ENCODE results near the gene SLC16A10.

Gene SLC16A10

DNA sequence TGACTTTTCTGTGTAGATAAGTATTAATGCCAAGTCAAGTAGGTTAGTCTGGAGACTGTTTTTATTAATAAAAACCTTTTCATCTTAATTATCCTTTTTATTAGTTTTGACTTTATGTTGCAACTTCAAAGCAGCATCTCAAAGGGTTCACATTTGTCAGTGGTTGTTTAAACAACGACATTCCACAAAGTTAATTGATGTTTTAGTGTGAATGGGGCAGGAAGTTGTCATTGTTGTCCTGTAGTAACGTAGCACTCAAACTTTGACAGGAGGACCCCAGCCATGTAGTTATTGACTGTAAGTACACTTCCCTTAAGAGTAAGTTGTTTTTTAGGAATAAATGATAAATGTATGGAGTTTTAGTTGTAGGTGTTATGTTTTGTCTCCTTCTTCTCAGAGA lies 11.3 kb downstream of the SLC16A10 start:
- no peak for DNase-seq (ENCODE audit: low read depth in 2 of 2)
- TF ChIP-seq, protein P1, sequence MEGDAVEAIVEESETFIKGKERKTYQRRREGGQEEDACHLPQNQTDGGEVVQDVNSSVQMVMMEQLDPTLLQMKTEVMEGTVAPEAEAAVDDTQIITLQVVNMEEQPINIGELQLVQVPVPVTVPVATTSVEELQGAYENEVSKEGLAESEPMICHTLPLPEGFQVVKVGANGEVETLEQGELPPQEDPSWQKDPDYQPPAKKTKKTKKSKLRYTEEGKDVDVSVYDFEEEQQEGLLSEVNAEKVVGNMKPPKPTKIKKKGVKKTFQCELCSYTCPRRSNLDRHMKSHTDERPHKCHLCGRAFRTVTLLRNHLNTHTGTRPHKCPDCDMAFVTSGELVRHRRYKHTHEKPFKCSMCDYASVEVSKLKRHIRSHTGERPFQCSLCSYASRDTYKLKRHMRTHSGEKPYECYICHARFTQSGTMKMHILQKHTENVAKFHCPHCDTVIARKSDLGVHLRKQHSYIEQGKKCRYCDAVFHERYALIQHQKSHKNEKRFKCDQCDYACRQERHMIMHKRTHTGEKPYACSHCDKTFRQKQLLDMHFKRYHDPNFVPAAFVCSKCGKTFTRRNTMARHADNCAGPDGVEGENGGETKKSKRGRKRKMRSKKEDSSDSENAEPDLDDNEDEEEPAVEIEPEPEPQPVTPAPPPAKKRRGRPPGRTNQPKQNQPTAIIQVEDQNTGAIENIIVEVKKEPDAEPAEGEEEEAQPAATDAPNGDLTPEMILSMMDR (IDR thresholded peaks at IDR 0.05; ENCODE audit: low read depth, low read length): no peak
- no peak overlapping the region for H3K4me3 ChIP-seq (replicated peaks in 1 of 2; ENCODE audit: low read depth in 2 of 2, low read length in 2 of 2)

DNA sequence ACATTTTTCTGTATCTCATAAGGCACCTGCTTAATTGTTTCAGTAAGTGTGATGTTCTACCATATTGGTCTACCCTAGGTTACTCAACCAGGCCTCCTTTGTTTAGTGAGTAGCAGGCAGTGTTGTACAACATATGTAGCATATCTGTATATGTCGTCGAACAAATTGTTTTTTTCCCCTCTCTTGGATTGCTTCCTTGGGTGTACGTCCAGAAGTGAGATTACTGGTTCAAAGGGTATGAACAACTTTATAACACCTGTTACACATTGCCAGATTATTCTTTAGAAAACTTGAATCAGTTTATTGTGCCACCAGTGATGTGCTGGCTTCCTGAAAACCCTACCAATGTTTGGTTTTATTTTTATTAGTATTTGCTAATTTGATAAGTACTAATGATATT lies 14.7 kb downstream of the SLC16A10 start:
- H3K4me3 ChIP-seq (replicated peaks in 1 of 2; ENCODE audit: low read depth in 2 of 2, low read length in 2 of 2): no peak overlapping the region
- TF ChIP-seq, protein P1 (IDR thresholded peaks at IDR 0.05; ENCODE audit: low read depth, low read length): no peak
- no peak for DNase-seq (ENCODE audit: low read depth in 2 of 2)

DNA sequence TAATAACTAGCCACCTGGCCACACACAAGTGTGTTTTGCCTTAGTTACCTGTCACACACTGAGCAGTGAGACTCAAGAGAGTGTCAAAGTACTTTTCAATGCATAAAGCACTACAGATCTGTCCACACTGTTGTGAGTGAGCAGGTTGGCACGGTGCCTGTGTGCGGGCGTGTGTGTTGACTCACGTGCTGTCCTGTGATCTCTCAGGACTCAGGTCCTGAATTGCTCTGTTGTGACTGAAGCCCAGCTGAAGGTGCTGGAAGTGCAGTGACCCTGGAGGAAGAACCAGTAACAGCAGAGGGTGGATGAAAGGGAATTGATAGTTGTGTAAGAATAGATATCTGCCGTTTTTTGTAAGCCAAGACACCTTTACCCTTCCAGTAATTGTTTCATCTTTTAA lies 18.3 kb downstream of the SLC16A10 start:
- TF ChIP-seq, protein P1 (IDR thresholded peaks at IDR 0.05; ENCODE audit: low read depth, low read length): no peak
- peak; percentile 28 to 36 for DNase-seq (ENCODE audit: low read depth in 2 of 2)
- H3K4me3 ChIP-seq (replicated peaks in 1 of 2; ENCODE audit: low read depth in 2 of 2, low read length in 2 of 2): no peak overlapping the region

DNA sequence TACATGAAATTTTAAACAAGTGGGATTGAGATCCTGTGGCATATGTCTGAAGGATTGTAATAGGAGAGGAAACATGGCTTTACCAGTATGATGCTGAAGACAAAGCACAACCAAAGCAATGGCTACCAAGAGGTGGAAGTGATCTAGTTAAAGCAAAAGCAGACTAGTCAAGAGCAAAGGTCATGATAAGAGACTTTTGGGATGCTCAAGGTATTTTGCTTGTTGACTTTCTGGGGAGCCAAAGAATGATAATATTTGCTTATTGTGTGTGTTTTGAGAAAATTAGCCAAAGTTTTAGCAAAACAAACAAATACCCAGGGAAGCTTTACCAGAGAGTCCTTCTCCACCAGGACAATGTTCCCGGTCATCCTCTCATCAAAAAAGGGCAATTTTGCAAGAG lies 20.3 kb downstream of the SLC16A10 start:
- no peak for DNase-seq (ENCODE audit: low read depth in 2 of 2)
- TF ChIP-seq, protein P1 (IDR thresholded peaks at IDR 0.05; ENCODE audit: low read depth, low read length): no peak

DNA sequence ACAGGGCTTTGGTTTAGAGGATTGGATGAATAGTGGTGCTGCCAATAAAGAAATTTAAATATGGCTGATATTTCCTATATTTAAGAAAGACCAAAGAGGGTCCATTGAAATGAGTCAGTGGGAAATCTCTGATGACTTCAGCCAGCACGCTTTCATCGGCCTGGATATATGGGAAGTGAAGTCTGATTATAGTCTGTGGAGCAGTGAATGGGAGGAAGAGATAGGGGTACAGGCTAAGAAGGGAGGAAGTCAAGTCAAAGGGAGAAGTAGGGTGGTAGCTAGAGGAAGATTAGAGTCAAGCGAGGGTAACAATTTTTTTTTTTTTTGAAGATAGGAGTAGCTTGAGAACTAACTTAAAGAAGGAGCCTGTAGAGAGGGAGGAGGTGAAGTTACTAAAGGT lies 22.7 kb downstream of the SLC16A10 start:
- TF ChIP-seq, protein P1 (IDR thresholded peaks at IDR 0.05; ENCODE audit: low read depth, low read length): no peak
- no peak for DNase-seq (ENCODE audit: low read depth in 2 of 2)
- no peak overlapping the region for H3K4me3 ChIP-seq (replicated peaks in 1 of 2; ENCODE audit: low read depth in 2 of 2, low read length in 2 of 2)

More for the DNA sequence above, 20.3 kb downstream of the SLC16A10 start:
- no peak overlapping the region for H3K4me3 ChIP-seq (replicated peaks in 1 of 2; ENCODE audit: low read depth in 2 of 2, low read length in 2 of 2)

DNA sequence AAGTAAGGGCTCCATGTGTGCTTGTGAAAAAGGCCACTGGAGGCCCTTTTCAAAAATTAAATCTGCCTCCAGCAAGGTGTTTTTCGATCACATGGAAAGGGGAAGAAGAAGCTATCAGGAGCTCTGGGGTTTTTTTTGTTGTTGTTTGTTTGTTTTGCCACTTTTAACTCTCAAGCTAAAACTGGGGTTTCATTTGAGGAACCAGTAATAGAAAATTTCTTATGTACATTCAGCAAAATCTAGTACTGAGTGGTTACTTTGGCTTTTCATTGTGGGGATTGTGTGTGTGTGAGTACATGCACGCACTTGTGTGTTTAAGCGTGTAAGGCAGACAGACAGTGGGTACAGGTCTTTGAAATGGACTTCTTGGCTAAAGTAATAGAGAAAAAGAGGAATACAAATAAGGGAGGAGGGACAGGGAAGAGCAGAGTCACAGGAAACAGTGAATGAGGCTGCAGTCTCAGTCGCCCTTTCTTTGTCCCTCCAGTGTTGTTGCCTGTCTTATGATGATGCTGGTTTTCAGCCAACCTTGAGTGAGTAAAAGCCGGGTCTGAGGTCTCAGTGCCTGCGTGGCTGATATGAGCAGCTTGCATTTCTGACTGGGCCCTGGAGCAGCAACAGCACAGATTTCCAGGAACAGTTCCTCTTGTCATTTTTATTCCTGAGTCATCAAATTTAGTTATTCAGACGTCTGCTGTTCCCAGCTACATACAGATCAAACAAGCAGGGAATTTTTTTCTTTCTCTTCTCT lies 26.2 kb downstream of the SLC16A10 start:
- TF ChIP-seq, protein P1 (IDR thresholded peaks at IDR 0.05; ENCODE audit: low read depth, low read length): no peak
- no peak overlapping the region for H3K4me3 ChIP-seq (replicated peaks in 1 of 2; ENCODE audit: low read depth in 2 of 2, low read length in 2 of 2)
- peak; percentile 64 to 76 for DNase-seq (ENCODE audit: low read depth in 2 of 2)

DNA sequence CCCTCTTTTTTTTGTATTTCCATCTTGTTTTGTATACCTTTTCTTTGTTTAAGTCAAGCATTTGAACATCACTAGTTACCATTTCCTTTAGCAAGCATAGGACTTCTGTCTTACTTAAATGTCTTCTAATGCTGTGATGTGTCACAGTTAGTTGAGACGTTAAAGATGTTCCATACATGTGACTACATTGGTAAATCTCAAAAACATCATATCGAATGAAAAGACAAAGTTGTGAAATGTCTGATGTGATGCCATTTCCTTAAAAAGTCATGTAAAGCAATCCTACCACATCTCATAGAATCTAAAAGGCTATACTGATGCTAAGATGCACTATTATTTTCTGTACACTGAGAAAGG lies 26.8 kb downstream of the SLC16A10 start:
- TF ChIP-seq, protein P1 (IDR thresholded peaks at IDR 0.05; ENCODE audit: low read depth, low read length): no peak
- no peak overlapping the region for H3K4me3 ChIP-seq (replicated peaks in 1 of 2; ENCODE audit: low read depth in 2 of 2, low read length in 2 of 2)
- DNase-seq (ENCODE audit: low read depth in 2 of 2): peak; percentile 20 to 39

All from cardiac fibroblast (primary cell).